Measurements from ENCODE around the gene GNA14. TPM values are rescaled to one million over a fixed set of nuclear protein-coding genes. Genes with fewer than 3 reads are reported as not detected.

The GNA14 gene
- total RNA-seq, 1 experiment from 2014 or later, result 0.15 TPM

GRCh38 chr9:77486463-77486862 lies 161.7 kb downstream of the GNA14 start:
- no peak for ATAC-seq
- CTCF ChIA-PET, result interaction anchor here (0.6 kb wide), 1 partner anchor 27 kb away, joined by 3 read pairs; no protein-coding TSS in a partner anchor
- in situ Hi-C loops (cut with HindIII; ENCODE audit: low pct_unique_long_range_greater_than_20kb, low sequenced_read_pairs), result no loop called here
- Histone ChIP-seq H3K36me3 (ENCODE audit: control insufficient read depth, insufficient read depth, low read length) (no peaks in the 10 kb centered on the region), H3K4me3 (ENCODE audit: low read depth in 2 of 2, low read length in 2 of 2) (no peak overlapping the region), H3K9me3 (ENCODE audit: control insufficient read depth, insufficient read depth, low read depth, low read length) (no peaks in the 10 kb centered on the region), H3K27ac (ENCODE audit: low read length) (no peak overlapping the region), H3K27me3 (ENCODE audit: control insufficient read depth, insufficient read depth, low read length) (no peaks in the 10 kb centered on the region), H3K4me1 (ENCODE audit: control insufficient read depth, insufficient read depth, low read length) (no peaks in the 10 kb centered on the region)
- POLR2A ChIA-PET, result no interaction called here
- intact Hi-C loops (cut with micrococcal nuclease; ENCODE audit: unreplicated experiment), result no loop called here
- no peak for TF ChIP-seq CTCF (IDR thresholded peaks at IDR 0.05)
- TF ChIP-seq TCF7L2 (IDR thresholded peaks at IDR 0.05; ENCODE audit: low read depth, low read length), result no peak
- BruUV-seq (replicated peaks), result no TSS peak
- no peak for DNase-seq (ENCODE audit: low read depth, low spot score)

GRCh38 chr9:77475641-77476473 lies 172.3 kb downstream of the GNA14 start:
- H3K27ac ChIP-seq (ENCODE audit: low read length), result no peak overlapping the region
- H3K27me3 ChIP-seq (ENCODE audit: control insufficient read depth, insufficient read depth, low read length), result no peaks in the 10 kb centered on the region
- H3K36me3 ChIP-seq (ENCODE audit: control insufficient read depth, insufficient read depth, low read length), result no peaks in the 10 kb centered on the region
- CTCF ChIA-PET, result no interaction called here
- DNase-seq (ENCODE audit: low read depth, low spot score) (no peak), ATAC-seq (no peak)
- in situ Hi-C loops (cut with HindIII; ENCODE audit: low pct_unique_long_range_greater_than_20kb, low sequenced_read_pairs) (no loop called here), intact Hi-C loops (cut with micrococcal nuclease; ENCODE audit: unreplicated experiment) (no loop called here)
- H3K4me3 ChIP-seq (ENCODE audit: low read depth in 2 of 2, low read length in 2 of 2), result no peak overlapping the region
- no peaks in the 10 kb centered on the region for H3K4me1 ChIP-seq (ENCODE audit: control insufficient read depth, insufficient read depth, low read length)
- POLR2A ChIA-PET, result no interaction called here
- H3K9me3 ChIP-seq (ENCODE audit: control insufficient read depth, insufficient read depth, low read depth, low read length), result no peaks in the 10 kb centered on the region
- TF ChIP-seq SIN3A (IDR thresholded peaks at IDR 0.05; ENCODE audit: borderline replicate concordance, insufficient read depth, low read depth, low read length), result no peak
- no peak for TF ChIP-seq CTCF (IDR thresholded peaks at IDR 0.05)
- TF ChIP-seq REST (IDR thresholded peaks at IDR 0.05; ENCODE audit: insufficient read depth in 1 of 2, low read depth in 2 of 2, low read length in 1 of 2), result no peak
- TF ChIP-seq POLR2AphosphoS5 (IDR thresholded peaks at IDR 0.05; ENCODE audit: low read depth, low read length), result no peak
- TF ChIP-seq TCF7L2 (IDR thresholded peaks at IDR 0.05; ENCODE audit: low read depth, low read length), result no peak
- BruUV-seq (replicated peaks), result no TSS peak

All from Panc1 (cell line).